Stimulated activated CD4-positive, alpha-beta T cell treated with anti-CD3 and anti-CD28 coated beads, Interleukin-12 subunit alpha, Interleukin-12 subunit beta, amount 100 ng/mL, for 4 hours (primary cell): ENCODE measurements around the gene KCNC1.
A peak's percentile ranks its signal among the peaks of the same experiment; 100 is the strongest.

Experiments used
- DNase-seq: peaks from one replicate; pipeline ENCODE4 v3.0.0-alpha.2; 2020

KCNC1 gene

GRCh38 chr11:17716807-17717206 lies 17.8 kb upstream of the KCNC1 start:
- DNase-seq, result no peak

GRCh38 chr11:17718015-17718414 lies 16.6 kb upstream of the KCNC1 start:
- no peak for DNase-seq

- DNase-seq, result no peak
These were observed 16.0 kb upstream of the KCNC1 start for GRCh38 chr11:17718510-17718962.

GRCh38 chr11:17719028-17719937 lies 15.3 kb upstream of the KCNC1 start, which contains the start of gene MYOD1:
Gene MYOD1 (plus strand): TSS chr11:17719571. CDS start chr11:17719783, 212 bp downstream.
- DNase-seq, result no peak

- DNase-seq, result no peak
These were observed 14.4 kb upstream of the KCNC1 start for GRCh38 chr11:17719938-17720795.

- no peak for DNase-seq
These were observed 13.8 kb upstream of the KCNC1 start for GRCh38 chr11:17720796-17721171.

- DNase-seq, result no peak
These were observed 13.2 kb upstream of the KCNC1 start for GRCh38 chr11:17721242-17721999.

GRCh38 chr11:17722000-17722643 lies 12.5 kb upstream of the KCNC1 start:
- no peak for DNase-seq

- DNase-seq, result no peak
These were observed 10.3 kb upstream of the KCNC1 start for GRCh38 chr11:17724020-17724908.

GRCh38 chr11:17725174-17725573 lies 9.4 kb upstream of the KCNC1 start:
- no peak for DNase-seq

- DNase-seq, result no peak
These were observed 4.4 kb upstream of the KCNC1 start for GRCh38 chr11:17730137-17730536.

GRCh38 chr11:17730608-17731462 lies 3.7 kb upstream of the KCNC1 start:
- DNase-seq, result peak; percentile 55

- DNase-seq, result no peak
These were observed 1.3 kb upstream of the KCNC1 start for GRCh38 chr11:17733261-17733660.

- DNase-seq, result peak; percentile 23
These were observed 621 bp downstream of the KCNC1 start for GRCh38 chr11:17734986-17735817.

GRCh38 chr11:17735818-17736578 lies 1.4 kb downstream of the KCNC1 start:
- no peak for DNase-seq

- DNase-seq, result no peak
These were observed 2.0 kb downstream of the KCNC1 start for GRCh38 chr11:17736579-17736893.

- no peak for DNase-seq
These were observed 2.6 kb downstream of the KCNC1 start for GRCh38 chr11:17736930-17737817.
